Mesenchymal stem cell (in vitro differentiated cells and primary cell): ENCODE data around the gene MUC2.

Experiments
- DNase-seq: peaks from one replicate; pipeline ENCODE4 v3.0.0-alpha.2; 2013
- H2AFZ ChIP-seq: one replicate; pipeline ENCODE4 v1.6.1; 2013; ENCODE audit warnings: low read depth, mild to moderate bottlenecking, control low read depth, inconsistent platforms, low read length, moderate library complexity
- H2AK5ac ChIP-seq: 2 replicates; pipeline ENCODE4 v1.6.1; 2013; ENCODE audit warnings: low read length, moderate library complexity, mild to moderate bottlenecking, inconsistent platforms; ENCODE audit not compliant: severe bottlenecking
- H2BK120ac ChIP-seq: one replicate; pipeline ENCODE4 v1.6.1; 2013; ENCODE audit warnings: low read depth, mild to moderate bottlenecking, inconsistent platforms, low read length, moderate library complexity
- H2BK12ac ChIP-seq, 2 experiments: one replicate each; pipeline ENCODE4 v1.6.1; 2013; ENCODE audit warnings: inconsistent platforms in 2 of 2, low read length in 2 of 2, mild to moderate bottlenecking in 2 of 2, moderate library complexity in 2 of 2, control low read depth in 1 of 2
- H2BK15ac ChIP-seq: one replicate; pipeline ENCODE4 v1.6.1; 2013; ENCODE audit warnings: mild to moderate bottlenecking, low read depth, inconsistent platforms; ENCODE audit not compliant: poor library complexity, severe bottlenecking
- H2BK5ac ChIP-seq: 2 replicates; pipeline ENCODE4 v1.6.1; 2013; ENCODE audit warnings: low read depth, mild to moderate bottlenecking, low read length, control low read depth, inconsistent platforms; ENCODE audit not compliant: poor library complexity, severe bottlenecking
- H3K14ac ChIP-seq, 2 experiments: one replicate each; pipeline ENCODE4 v1.6.1; 2013; ENCODE audit warnings: inconsistent platforms in 2 of 2, low read length in 2 of 2, control low read depth in 1 of 2, mild to moderate bottlenecking in 1 of 2, moderate library complexity in 1 of 2
- H3K18ac ChIP-seq, 2 experiments: one replicate each; pipeline ENCODE4 v1.6.1; 2013; ENCODE audit warnings: inconsistent platforms in 2 of 2, low read length in 2 of 2, control low read depth in 1 of 2, low read depth in 1 of 2, mild to moderate bottlenecking in 1 of 2
- H3K23ac ChIP-seq, 2 experiments: one replicate each; pipeline ENCODE4 v1.6.1; 2013; ENCODE audit warnings: inconsistent platforms in 2 of 2, low read length in 2 of 2, mild to moderate bottlenecking in 2 of 2, moderate library complexity in 2 of 2, control low read depth in 1 of 2
- H3K27ac ChIP-seq: 2 replicates; pipeline ENCODE4 v1.5.1; 2013; ENCODE audit warnings: mild to moderate bottlenecking, moderate library complexity, low read length, control low read depth, inconsistent platforms; ENCODE audit not compliant: poor library complexity, severe bottlenecking
- H3K27me3 ChIP-seq, 2 experiments: 2 replicates each; pipeline versions ENCODE4 v1.6.1 to v1.7.0; 2013; ENCODE audit warnings: low read length in 2 of 2, mild to moderate bottlenecking in 2 of 2, moderate library complexity in 2 of 2, control low read depth in 1 of 2, inconsistent platforms in 1 of 2; ENCODE audit not compliant: control insufficient read depth in 1 of 2, insufficient read depth in 1 of 2
- H3K36me3 ChIP-seq, 2 experiments: 2 replicates each; pipeline versions ENCODE4 v1.6.1 to v1.7.0; 2013; ENCODE audit warnings: low read length in 2 of 2, control low read depth in 1 of 2, inconsistent platforms in 1 of 2, low read depth in 1 of 2, mild to moderate bottlenecking in 1 of 2; ENCODE audit not compliant: insufficient read depth in 2 of 2, control insufficient read depth in 1 of 2
- H3K4ac ChIP-seq, 2 experiments: one replicate each; pipeline ENCODE4 v1.6.1; 2013; ENCODE audit warnings: inconsistent platforms in 2 of 2, low read length in 2 of 2, mild to moderate bottlenecking in 2 of 2, moderate library complexity in 2 of 2, control low read depth in 1 of 2, low read depth in 1 of 2
- H3K4me1 ChIP-seq: 2 replicates; pipeline ENCODE4 v1.6.1; 2013; ENCODE audit warnings: low read depth, low read length, control low read depth; ENCODE audit not compliant: control insufficient read depth, insufficient read depth
- H3K4me2 ChIP-seq: 2 replicates; pipeline ENCODE4 v1.6.1; 2013; ENCODE audit warnings: low read length, mild to moderate bottlenecking, inconsistent platforms; ENCODE audit not compliant: poor library complexity, severe bottlenecking
- H3K4me3 ChIP-seq, 2 experiments: 2 replicates each; pipeline versions ENCODE4 v1.5.1 to v1.7.0; 2013; ENCODE audit warnings: low read length in 2 of 2, mild to moderate bottlenecking in 2 of 2, control low read depth in 1 of 2, low read depth in 1 of 2; ENCODE audit not compliant: insufficient read depth in 1 of 2
- H3K79me1 ChIP-seq: replicated peaks from 2 replicates; pipeline ENCODE4 v1.6.1; 2013; ENCODE audit warnings: mild to moderate bottlenecking, control low read depth, low read length, inconsistent platforms; ENCODE audit not compliant: poor library complexity, severe bottlenecking
- H3K9ac ChIP-seq: 2 replicates; pipeline ENCODE4 v1.7.0; 2013; ENCODE audit warnings: mild to moderate bottlenecking, low read length, moderate library complexity
- H3K9me3 ChIP-seq: 2 replicates; pipeline ENCODE4 v1.7.0; 2013; ENCODE audit warnings: mild to moderate bottlenecking, low read length; ENCODE audit not compliant: control insufficient read depth
- H4K8ac ChIP-seq: one replicate; pipeline ENCODE4 v1.6.1; 2013; ENCODE audit warnings: inconsistent platforms, mild to moderate bottlenecking, low read length, moderate library complexity
- H4K91ac ChIP-seq: one replicate; pipeline ENCODE4 v1.6.1; 2013; ENCODE audit warnings: mild to moderate bottlenecking, low read length, inconsistent platforms
- WGBS: methylation state at CpG from one replicate; pipeline ENCODE4 v1.1.7; 2013; ENCODE audit warnings: mixed read lengths; 5-methylcytosine and 5-hydroxymethylcytosine counted together

Gene MUC2

GRCh38 chr11:1069740-1070139 is 4.9 kb upstream of the MUC2 start:
- Histone ChIP-seq H3K9ac (no peak overlapping the region), H2BK120ac (no peak overlapping the region), H3K36me3 (no peaks in the 10 kb centered on the region), H3K79me1 (no peaks in the 10 kb centered on the region), H3K23ac (no peak overlapping the region), H2BK12ac (no peak overlapping the region), H3K27ac (no peak overlapping the region), H3K18ac (no peak overlapping the region), H2AFZ (no peak overlapping the region), H3K4ac (no peak overlapping the region), H3K9me3 (no peaks in the 10 kb centered on the region), H4K8ac (no peak overlapping the region), H2BK5ac (no peak overlapping the region), H3K4me3 (no peak overlapping the region), H2BK15ac (no peak overlapping the region), H3K27me3 (peaks cover 5 to 39% of the 10 kb centered on the region in 2 experiments), H4K91ac (no peak overlapping the region), H2AK5ac (no peak overlapping the region), H3K4me1 (peaks cover 19% of the 10 kb centered on the region), H3K14ac (no peak overlapping the region), H3K4me2 (no peak overlapping the region)
- DNase-seq: no peak

- no peak overlapping the region for H3K27ac ChIP-seq
- no peak overlapping the region for H3K9ac ChIP-seq
- H2AFZ ChIP-seq: no peak overlapping the region
- no peak overlapping the region for H2BK12ac ChIP-seq
- no peaks in the 10 kb centered on the region for H3K36me3 ChIP-seq
- no peak overlapping the region for H3K14ac ChIP-seq
- H2BK120ac ChIP-seq: no peak overlapping the region
- H2BK15ac ChIP-seq: no peak overlapping the region
- no peak overlapping the region for H4K91ac ChIP-seq
- H3K4me3 ChIP-seq: no peak overlapping the region
- no peak overlapping the region for H3K4me2 ChIP-seq
- no peak overlapping the region for H2AK5ac ChIP-seq
- peaks cover 19% of the 10 kb centered on the region for H3K4me1 ChIP-seq
- 66% methylated on average over 9 of the region's 9 CpGs for WGBS
- DNase-seq: no peak
- no peak overlapping the region for H3K4ac ChIP-seq
- no peak overlapping the region for H4K8ac ChIP-seq
- no peaks in the 10 kb centered on the region for H3K79me1 ChIP-seq
- no peaks in the 10 kb centered on the region for H3K9me3 ChIP-seq
- peaks cover 5 to 37% of the 10 kb centered on the region in 2 experiments for H3K27me3 ChIP-seq
- no peak overlapping the region for H2BK5ac ChIP-seq
- no peak overlapping the region for H3K23ac ChIP-seq
- H3K18ac ChIP-seq: no peak overlapping the region
Observed at GRCh38 chr11:1070594-1071462, 3.8 kb upstream of the MUC2 start.

- H3K79me1 ChIP-seq: no peaks in the 10 kb centered on the region
- no peak overlapping the region for H3K23ac ChIP-seq
- H3K9ac ChIP-seq: no peak overlapping the region
- H2AFZ ChIP-seq: no peak overlapping the region
- WGBS: 82% methylated on average over 21 of the region's 21 CpGs
- H3K14ac ChIP-seq: no peak overlapping the region
- no peak overlapping the region for H3K4ac ChIP-seq
- no peak overlapping the region for H3K27ac ChIP-seq
- no peak for DNase-seq
- H3K4me2 ChIP-seq: no peak overlapping the region
- H2BK12ac ChIP-seq: no peak overlapping the region
- H3K9me3 ChIP-seq: no peaks in the 10 kb centered on the region
- no peak overlapping the region for H4K8ac ChIP-seq
- no peak overlapping the region for H3K18ac ChIP-seq
- H3K36me3 ChIP-seq: no peaks in the 10 kb centered on the region
- H2BK120ac ChIP-seq: no peak overlapping the region
- peaks cover 5 to 35% of the 10 kb centered on the region in 2 experiments for H3K27me3 ChIP-seq
- H3K4me3 ChIP-seq: no peak overlapping the region
- H4K91ac ChIP-seq: no peak overlapping the region
- H2BK15ac ChIP-seq: no peak overlapping the region
- H3K4me1 ChIP-seq: peaks cover 21% of the 10 kb centered on the region
- H2BK5ac ChIP-seq: no peak overlapping the region
- no peak overlapping the region for H2AK5ac ChIP-seq
Observed at GRCh38 chr11:1071571-1072115, 3.0 kb upstream of the MUC2 start.

- Histone ChIP-seq H3K9ac (no peak overlapping the region), H3K14ac (no peak overlapping the region), H2BK12ac (no peak overlapping the region), H3K79me1 (no peaks in the 10 kb centered on the region), H3K18ac (no peak overlapping the region), H3K4ac (no peak overlapping the region), H3K4me2 (no peak overlapping the region), H4K91ac (no peak overlapping the region), H3K27me3 (peaks cover 5 to 30% of the 10 kb centered on the region in 2 experiments), H3K4me3 (no peak overlapping the region), H2BK120ac (no peak overlapping the region), H2BK5ac (no peak overlapping the region), H3K23ac (no peak overlapping the region), H2AK5ac (no peak overlapping the region), H3K27ac (no peak overlapping the region), H3K4me1 (peaks cover 21% of the 10 kb centered on the region), H3K9me3 (no peaks in the 10 kb centered on the region), H4K8ac (no peak overlapping the region), H2BK15ac (no peak overlapping the region), H3K36me3 (no peaks in the 10 kb centered on the region), H2AFZ (no peak overlapping the region)
- no peak for DNase-seq
- 80% methylated on average over 12 of the region's 18 CpGs for WGBS
Observed at GRCh38 chr11:1072116-1072820, 2.4 kb upstream of the MUC2 start.
